ENCODE data around the gene NT5C.

The NT5C gene

GRCh38 chr17:75097865-75098264 is 33.7 kb downstream of the NT5C start:
- Histone ChIP-seq H3K4me1 (ENCODE audit: control extremely low read depth in 1 of 4, control insufficient read depth in 4 of 4, insufficient read depth in 4 of 4, low read length in 3 of 4) (peaks cover 0 to 38% (median 21%) of the 10 kb centered on the region in 4 experiments), H3K9me3 (ENCODE audit: control extremely low read depth in 1 of 5, control insufficient read depth in 4 of 5, insufficient read depth in 2 of 5, low read depth in 1 of 5, low read length in 4 of 5) (no peaks in the 10 kb centered on the region), H3K36me3 (ENCODE audit: control insufficient read depth in 4 of 4, insufficient read depth in 4 of 4, low read length in 3 of 4) (peaks cover 2 to 40% (median 20%) of the 10 kb centered on the region in 4 experiments), H3K4me3 (ENCODE audit: control insufficient read depth in 1 of 7, extremely low read depth in 1 of 7, insufficient read depth in 4 of 7, low read depth in 2 of 7, low read length in 6 of 7) (no peak overlapping the region), H3K27ac (ENCODE audit: insufficient read depth in 1 of 2, low read depth in 1 of 2, low read length in 2 of 2, poor library complexity in 1 of 2, severe bottlenecking in 2 of 2) (no peak overlapping the region), H3K27me3 (replicated peaks in 2 of 5; ENCODE audit: control insufficient read depth in 4 of 5, insufficient read depth in 5 of 5, low read length in 4 of 5) (no peaks in the 10 kb centered on the region)
- ChIA-PET POLR2A (interaction anchor here (1.3 kb wide), 1 partner anchor 21 kb away, joined by 3 read pairs; no protein-coding TSS in a partner anchor), CTCF (interaction anchor here (3.0 kb wide), 1 partner anchor 8 kb away, joined by 15 read pairs; no protein-coding TSS in a partner anchor)
- WGBS (ENCODE audit: insufficient coverage), result 98% methylated on average over 7 of the region's 7 CpGs
- DNase-seq, result no peak

GRCh38 chr17:75096082-75096625 is 35.4 kb downstream of the NT5C start:
- H3K27ac ChIP-seq (ENCODE audit: insufficient read depth in 1 of 2, low read depth in 1 of 2, low read length in 2 of 2, poor library complexity in 1 of 2, severe bottlenecking in 2 of 2), result peak overlapping the region in 1 of 2 experiments; percentile 64
- POLR2A ChIA-PET, result interaction anchor here (0.9 to 1.1 kb wide), 2 partner anchors 8 to 9 kb away, joined by 3 to 5 read pairs; partner anchors contain the start of gene SLC16A5
- H3K36me3 ChIP-seq (ENCODE audit: control insufficient read depth in 4 of 4, insufficient read depth in 4 of 4, low read length in 3 of 4), result peaks cover 2 to 40% (median 20%) of the 10 kb centered on the region in 4 experiments

GRCh38 chr17:75094871-75095399 is 36.6 kb downstream of the NT5C start:
- WGBS (ENCODE audit: insufficient coverage), result 82% methylated on average over 7 of the region's 16 CpGs
- Histone ChIP-seq H3K9me3 (ENCODE audit: control extremely low read depth in 1 of 5, control insufficient read depth in 4 of 5, insufficient read depth in 2 of 5, low read depth in 1 of 5, low read length in 4 of 5) (no peaks in the 10 kb centered on the region), H3K27ac (ENCODE audit: insufficient read depth in 1 of 2, low read depth in 1 of 2, low read length in 2 of 2, poor library complexity in 1 of 2, severe bottlenecking in 2 of 2) (no peak overlapping the region), H3K27me3 (replicated peaks in 2 of 5; ENCODE audit: control insufficient read depth in 4 of 5, insufficient read depth in 5 of 5, low read length in 4 of 5) (no peaks in the 10 kb centered on the region), H3K36me3 (ENCODE audit: control insufficient read depth in 4 of 4, insufficient read depth in 4 of 4, low read length in 3 of 4) (peaks cover 0 to 32% (median 15%) of the 10 kb centered on the region in 4 experiments), H3K4me1 (ENCODE audit: control extremely low read depth in 1 of 4, control insufficient read depth in 4 of 4, insufficient read depth in 4 of 4, low read length in 3 of 4) (peaks cover 0 to 47% (median 20%) of the 10 kb centered on the region in 4 experiments), H3K4me3 (ENCODE audit: control insufficient read depth in 1 of 7, extremely low read depth in 1 of 7, insufficient read depth in 4 of 7, low read depth in 2 of 7, low read length in 6 of 7) (no peak overlapping the region)
- CTCF ChIA-PET, result interaction anchor here (0.5 to 3.7 kb wide), 7 partner anchors 16 to 36 kb away, joined by 3 to 14 read pairs (median 4); no protein-coding TSS in a partner anchor
- no peak for DNase-seq
- POLR2A ChIA-PET, result no interaction called here

More at GRCh38 chr17:75096082-75096625, 35.4 kb downstream of the NT5C start:
- Histone ChIP-seq H3K9me3 (ENCODE audit: control extremely low read depth in 1 of 5, control insufficient read depth in 4 of 5, insufficient read depth in 2 of 5, low read depth in 1 of 5, low read length in 4 of 5) (no peaks in the 10 kb centered on the region), H3K27me3 (replicated peaks in 2 of 5; ENCODE audit: control insufficient read depth in 4 of 5, insufficient read depth in 5 of 5, low read length in 4 of 5) (no peaks in the 10 kb centered on the region), H3K4me1 (ENCODE audit: control extremely low read depth in 1 of 4, control insufficient read depth in 4 of 4, insufficient read depth in 4 of 4, low read length in 3 of 4) (peaks cover 0 to 41% (median 18%) of the 10 kb centered on the region in 4 experiments), H3K4me3 (ENCODE audit: control insufficient read depth in 1 of 7, extremely low read depth in 1 of 7, insufficient read depth in 4 of 7, low read depth in 2 of 7, low read length in 6 of 7) (peak overlapping the region in 2 of 7 experiments; percentile 26 to 50)
- 3% methylated on average over 6 of the region's 14 CpGs for WGBS (ENCODE audit: insufficient coverage)
- CTCF ChIA-PET, result interaction anchor here (1.4 to 3.7 kb wide), 5 partner anchors 10 to 35 kb away, joined by 3 to 15 read pairs (median 7); no protein-coding TSS in a partner anchor
- DNase-seq, result peak; percentile 78 to 95 (median 95)

GRCh38 chr17:75093548-75094158 is 37.9 kb downstream of the NT5C start:
- POLR2A ChIA-PET, result interaction anchor here (0.6 kb wide), 2 partner anchors 49 to 77 kb away, joined by 3 read pairs; no protein-coding TSS in a partner anchor
- Histone ChIP-seq H3K27me3 (replicated peaks in 2 of 5; ENCODE audit: control insufficient read depth in 4 of 5, insufficient read depth in 5 of 5, low read length in 4 of 5) (no peaks in the 10 kb centered on the region), H3K9me3 (ENCODE audit: control extremely low read depth in 1 of 5, control insufficient read depth in 4 of 5, insufficient read depth in 2 of 5, low read depth in 1 of 5, low read length in 4 of 5) (no peaks in the 10 kb centered on the region), H3K27ac (ENCODE audit: insufficient read depth in 1 of 2, low read depth in 1 of 2, low read length in 2 of 2, poor library complexity in 1 of 2, severe bottlenecking in 2 of 2) (no peak overlapping the region), H3K4me1 (ENCODE audit: control extremely low read depth in 1 of 4, control insufficient read depth in 4 of 4, insufficient read depth in 4 of 4, low read length in 3 of 4) (peaks cover 0 to 59% (median 28%) of the 10 kb centered on the region in 4 experiments), H3K4me3 (ENCODE audit: control insufficient read depth in 1 of 7, extremely low read depth in 1 of 7, insufficient read depth in 4 of 7, low read depth in 2 of 7, low read length in 6 of 7) (no peak overlapping the region), H3K36me3 (ENCODE audit: control insufficient read depth in 4 of 4, insufficient read depth in 4 of 4, low read length in 3 of 4) (peaks cover 0 to 22% (median 5%) of the 10 kb centered on the region in 4 experiments)
- CTCF ChIA-PET, result interaction anchor here (0.7 to 3.7 kb wide), 5 partner anchors 15 to 38 kb away, joined by 3 to 14 read pairs (median 4); partner anchors contain the start of gene NT5C
- 92% methylated on average over 16 of the region's 18 CpGs for WGBS (ENCODE audit: insufficient coverage)
- DNase-seq, result no peak

- no peak overlapping the region for H3K4me3 ChIP-seq (ENCODE audit: control insufficient read depth in 1 of 7, extremely low read depth in 1 of 7, insufficient read depth in 4 of 7, low read depth in 2 of 7, low read length in 6 of 7)
- peaks cover 0 to 11% (median 2%) of the 10 kb centered on the region in 4 experiments for H3K36me3 ChIP-seq (ENCODE audit: control insufficient read depth in 4 of 4, insufficient read depth in 4 of 4, low read length in 3 of 4)
- peaks cover 0 to 69% (median 37%) of the 10 kb centered on the region in 4 experiments for H3K4me1 ChIP-seq (ENCODE audit: control extremely low read depth in 1 of 4, control insufficient read depth in 4 of 4, insufficient read depth in 4 of 4, low read length in 3 of 4)
- ChIA-PET POLR2A (no interaction called here), CTCF (interaction anchor here (1.7 kb wide), 2 partner anchors 13 to 32 kb away, joined by 3 to 4 read pairs; no protein-coding TSS in a partner anchor)
- H3K27ac ChIP-seq (ENCODE audit: insufficient read depth in 1 of 2, low read depth in 1 of 2, low read length in 2 of 2, poor library complexity in 1 of 2, severe bottlenecking in 2 of 2), result no peak overlapping the region
- DNase-seq, result no peak
- WGBS (ENCODE audit: insufficient coverage), result 85% methylated on average over 5 of the region's 10 CpGs
- no peaks in the 10 kb centered on the region for H3K27me3 ChIP-seq (replicated peaks in 2 of 5; ENCODE audit: control insufficient read depth in 4 of 5, insufficient read depth in 5 of 5, low read length in 4 of 5)
- H3K9me3 ChIP-seq (ENCODE audit: control extremely low read depth in 1 of 5, control insufficient read depth in 4 of 5, insufficient read depth in 2 of 5, low read depth in 1 of 5, low read length in 4 of 5), result no peaks in the 10 kb centered on the region
Measured at GRCh38 chr17:75091855-75092327, 39.7 kb downstream of the NT5C start.

GRCh38 chr17:75090871-75091854 is 40.4 kb downstream of the NT5C start:
- Histone ChIP-seq H3K27me3 (replicated peaks in 2 of 5; ENCODE audit: control insufficient read depth in 4 of 5, insufficient read depth in 5 of 5, low read length in 4 of 5) (no peaks in the 10 kb centered on the region), H3K4me1 (ENCODE audit: control extremely low read depth in 1 of 4, control insufficient read depth in 4 of 4, insufficient read depth in 4 of 4, low read length in 3 of 4) (peaks cover 0 to 65% (median 33%) of the 10 kb centered on the region in 4 experiments), H3K9me3 (ENCODE audit: control extremely low read depth in 1 of 5, control insufficient read depth in 4 of 5, insufficient read depth in 2 of 5, low read depth in 1 of 5, low read length in 4 of 5) (no peaks in the 10 kb centered on the region), H3K4me3 (ENCODE audit: control insufficient read depth in 1 of 7, extremely low read depth in 1 of 7, insufficient read depth in 4 of 7, low read depth in 2 of 7, low read length in 6 of 7) (no peak overlapping the region), H3K27ac (ENCODE audit: insufficient read depth in 1 of 2, low read depth in 1 of 2, low read length in 2 of 2, poor library complexity in 1 of 2, severe bottlenecking in 2 of 2) (no peak overlapping the region), H3K36me3 (ENCODE audit: control insufficient read depth in 4 of 4, insufficient read depth in 4 of 4, low read length in 3 of 4) (peaks cover 0 to 11% (median 2%) of the 10 kb centered on the region in 4 experiments)
- POLR2A ChIA-PET, result interaction anchor here (0.9 kb wide), 1 partner anchor 30 kb away, joined by 4 read pairs; no protein-coding TSS in a partner anchor
- WGBS (ENCODE audit: insufficient coverage), result 95% methylated on average over 17 of the region's 19 CpGs
- DNase-seq, result no peak
- CTCF ChIA-PET, result interaction anchor here (0.7 to 1.7 kb wide), 7 partner anchors 12 to 380 kb away, joined by 3 to 9 read pairs (median 3); no protein-coding TSS in a partner anchor
